ENCODE results near the gene COL27A1. TPM values are rescaled to one million over a fixed set of nuclear protein-coding genes. Genes with fewer than 3 reads are reported as not detected.

The COL27A1 gene
- total RNA-seq, 4 donors from 2014 or later: 2.1 to 9.0 (median 3.8) TPM

DNA sequence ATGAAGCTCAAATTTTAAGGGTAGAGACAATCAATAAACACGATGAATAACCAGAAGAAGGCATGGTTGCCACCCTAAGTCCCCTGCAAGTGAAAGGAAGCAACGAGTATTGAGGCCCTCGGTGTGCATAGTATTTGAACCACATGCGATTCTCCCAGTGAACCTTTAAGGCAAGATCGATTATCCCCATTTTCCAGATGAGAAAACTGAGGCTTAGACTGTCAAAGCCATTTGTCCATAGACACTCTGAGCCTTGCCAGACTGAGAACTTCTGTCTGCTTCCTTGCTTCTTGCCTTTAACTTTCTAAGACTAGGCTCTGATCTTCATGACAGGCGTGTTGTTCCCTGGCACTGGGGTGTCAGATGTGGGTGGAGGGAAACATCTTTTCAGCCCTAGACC lies 58.2 kb downstream of the COL27A1 start:
- TF ChIP-seq POLR2A (IDR thresholded peaks at IDR 0.05) (no peak), EP300 (IDR thresholded peaks at IDR 0.05; ENCODE audit: low read depth) (no peak), CTCF (IDR thresholded peaks at IDR 0.05) (no peak), POLR2AphosphoS5 (IDR thresholded peaks at IDR 0.05) (no peak)

DNA sequence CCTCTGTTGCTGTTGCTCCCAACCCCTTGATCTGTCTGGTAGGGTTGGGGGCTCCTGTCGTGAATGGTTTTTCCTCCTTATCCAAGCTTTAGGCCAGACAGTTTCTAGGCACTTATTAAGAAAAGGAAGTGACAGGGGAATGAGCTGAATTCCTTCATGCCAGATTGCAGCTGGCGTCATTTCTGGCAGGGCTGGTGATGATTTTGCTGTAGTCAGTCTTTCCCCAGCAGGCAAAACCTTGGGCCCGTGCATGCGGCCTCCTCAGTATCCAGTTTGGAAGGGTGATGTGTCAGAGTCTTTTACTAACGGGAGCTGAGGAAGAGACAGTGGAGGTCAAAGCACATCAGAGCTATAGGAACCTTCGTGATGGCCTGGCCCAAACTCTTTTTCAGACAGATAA lies 58.8 kb downstream of the COL27A1 start:
- TF ChIP-seq CTCF (IDR thresholded peaks at IDR 0.05): no peak
- no peaks in the 10 kb centered on the region for H3K9me3 ChIP-seq
- no peak for DNase-seq
- no peaks in the 10 kb centered on the region for H3K27me3 ChIP-seq
- H3K36me3 ChIP-seq: no peaks in the 10 kb centered on the region
- no peaks in the 10 kb centered on the region for H3K4me1 ChIP-seq
- in situ Hi-C loops (cut with MboI; ENCODE audit: low pct_ligation_motif_present in 1 of 4, low pct_unique_long_range_greater_than_20kb in 1 of 4, low sequenced_read_pairs in 3 of 4): no loop called here
- 76% methylated on average over 6 of the region's 6 CpGs; no CpG with 5 or more reads in 1 of the 2 donors for WGBS, 2 donors (ENCODE audit: low coverage in 1 of 2)
- H3K27ac ChIP-seq: no peak overlapping the region
- no peak overlapping the region for H3K4me3 ChIP-seq
- intact Hi-C loops (cut with DNase I; ENCODE audit: low total_unique reads): no loop called here

More for the DNA sequence above, 58.2 kb downstream of the COL27A1 start:
- H3K36me3 ChIP-seq: no peaks in the 10 kb centered on the region
- no peak overlapping the region for H3K4me3 ChIP-seq
- intact Hi-C loops (cut with DNase I; ENCODE audit: low total_unique reads) (no loop called here), in situ Hi-C loops (cut with MboI; ENCODE audit: low pct_ligation_motif_present in 1 of 4, low pct_unique_long_range_greater_than_20kb in 1 of 4, low sequenced_read_pairs in 3 of 4) (no loop called here)
- no peaks in the 10 kb centered on the region for H3K9me3 ChIP-seq
- no peak for DNase-seq
- WGBS, 2 donors (ENCODE audit: low coverage in 1 of 2): 90% methylated on average over 6 of the region's 6 CpGs; no CpG with 5 or more reads in 1 of the 2 donors
- H3K27ac ChIP-seq: no peak overlapping the region
- no peaks in the 10 kb centered on the region for H3K4me1 ChIP-seq
- no peaks in the 10 kb centered on the region for H3K27me3 ChIP-seq

- TF ChIP-seq CTCF (IDR thresholded peaks at IDR 0.05) (no peak), POLR2AphosphoS5 (IDR thresholded peaks at IDR 0.05) (no peak), EP300 (IDR thresholded peaks at IDR 0.05; ENCODE audit: low read depth) (no peak), POLR2A (IDR thresholded peaks at IDR 0.05) (no peak)
- Histone ChIP-seq H3K27ac (no peak overlapping the region), H3K9me3 (no peaks in the 10 kb centered on the region), H3K4me3 (no peak overlapping the region), H3K36me3 (no peaks in the 10 kb centered on the region), H3K4me1 (peaks cover 0 to 3% (median under 1%) of the 10 kb centered on the region in 4 donors), H3K27me3 (no peaks in the 10 kb centered on the region)
- WGBS, 2 donors (ENCODE audit: low coverage in 1 of 2): 65% methylated on average over 7 of the region's 7 CpGs; no CpG with 5 or more reads in 1 of the 2 donors
- DNase-seq: no peak
- in situ Hi-C loops (cut with MboI; ENCODE audit: low pct_ligation_motif_present in 1 of 4, low pct_unique_long_range_greater_than_20kb in 1 of 4, low sequenced_read_pairs in 3 of 4) (no loop called here), intact Hi-C loops (cut with DNase I; ENCODE audit: low total_unique reads) (no loop called here)
Measured at GRCh38 chr9:114214686-114215414, 59.5 kb downstream of the COL27A1 start.

DNA sequence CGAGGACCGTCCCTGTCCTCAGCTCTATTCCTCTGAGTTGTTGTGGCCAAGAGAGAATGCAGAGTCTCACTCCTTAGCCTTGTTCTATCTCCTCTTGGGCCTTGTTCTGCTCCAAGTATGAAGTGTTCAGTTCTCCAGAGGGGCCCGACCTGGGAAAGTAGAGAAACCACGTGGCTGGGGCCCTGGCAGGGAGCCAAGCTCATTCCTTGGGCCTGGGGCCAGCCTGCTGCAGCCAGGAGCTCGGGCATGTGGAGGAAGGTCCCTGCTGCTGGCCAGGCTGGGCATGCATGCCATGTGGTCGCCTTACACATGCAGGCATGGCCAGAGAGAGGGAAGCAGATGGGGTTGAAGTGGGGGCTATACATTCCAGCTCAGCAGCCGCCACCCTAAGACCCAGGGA lies 60.7 kb downstream of the COL27A1 start:
- H3K9me3 ChIP-seq: no peaks in the 10 kb centered on the region
- in situ Hi-C loops (cut with MboI; ENCODE audit: low pct_ligation_motif_present in 1 of 4, low pct_unique_long_range_greater_than_20kb in 1 of 4, low sequenced_read_pairs in 3 of 4): no loop called here
- no peak overlapping the region for H3K4me3 ChIP-seq
- DNase-seq: no peak
- TF ChIP-seq POLR2AphosphoS5 (IDR thresholded peaks at IDR 0.05): no peak
- no peak for TF ChIP-seq CTCF (IDR thresholded peaks at IDR 0.05)
- TF ChIP-seq POLR2A (IDR thresholded peaks at IDR 0.05): no peak
- TF ChIP-seq EP300 (IDR thresholded peaks at IDR 0.05; ENCODE audit: low read depth): no peak
- intact Hi-C loops (cut with DNase I; ENCODE audit: low total_unique reads): no loop called here
- no peak overlapping the region for H3K27ac ChIP-seq
- no peaks in the 10 kb centered on the region for H3K27me3 ChIP-seq
- 48% methylated on average over 7 of the region's 7 CpGs; no CpG with 5 or more reads in 1 of the 2 donors for WGBS, 2 donors (ENCODE audit: low coverage in 1 of 2)
- H3K36me3 ChIP-seq: no peaks in the 10 kb centered on the region
- H3K4me1 ChIP-seq: peaks cover 0 to 9% (median 3%) of the 10 kb centered on the region in 4 donors

All from transverse colon (tissue), 4 donors.